Loucy (cell line): ENCODE measurements around the gene IL1R1.

Source experiments
- H2AFZ ChIP-seq: fragments of 200-600 bp; sonication (generic); 2 replicates; pipeline ENCODE4 v1.6.0; 2016; ENCODE audit warnings: antibody characterized with exemption, mild to moderate bottlenecking, low read length, moderate library complexity
- H3F3A ChIP-seq: fragments of 200-600 bp; 2 replicates; pipeline ENCODE4 v1.6.0; 2016; ENCODE audit warnings: antibody characterized with exemption, low read depth, mild to moderate bottlenecking
- H3K27me3 ChIP-seq: fragments of 200-600 bp; sonication (generic); 2 replicates; pipeline ENCODE4 v1.6.1; 2014; ENCODE audit warnings: low read length, mild to moderate bottlenecking; ENCODE audit not compliant: insufficient read depth, poor library complexity, severe bottlenecking
- H3K36me3 ChIP-seq: fragments of 200-600 bp; sonication (generic); 2 replicates; pipeline ENCODE4 v1.6.1; 2016; ENCODE audit warnings: low read length; ENCODE audit not compliant: insufficient read depth
- H3K4me1 ChIP-seq: fragments of 200-600 bp; sonication (generic); 2 replicates; pipeline ENCODE4 v1.5.1; 2014; ENCODE audit warnings: low read length, mild to moderate bottlenecking; ENCODE audit not compliant: insufficient read depth, poor library complexity, severe bottlenecking
- H3K4me2 ChIP-seq: fragments of 200-600 bp; sonication (generic); 2 replicates; pipeline ENCODE4 v1.6.0; 2014; ENCODE audit warnings: antibody characterized with exemption, low read length, low read depth, mild to moderate bottlenecking; ENCODE audit not compliant: poor library complexity, severe bottlenecking
- H3K4me3 ChIP-seq: fragments of 200-600 bp; sonication (generic); 2 replicates; pipeline ENCODE4 v1.5.1; 2014; ENCODE audit warnings: low read length, mild to moderate bottlenecking, mixed read lengths; ENCODE audit not compliant: poor library complexity, severe bottlenecking
- H3K79me2 ChIP-seq: fragments of 200-600 bp; sonication (generic); 2 replicates; pipeline ENCODE4 v1.6.1; 2014; ENCODE audit warnings: low read length; ENCODE audit not compliant: insufficient read depth
- H3K9ac ChIP-seq: fragments of 200-600 bp; sonication (generic); 2 replicates; pipeline ENCODE4 v1.6.0; 2014; ENCODE audit warnings: mild to moderate bottlenecking, low read depth, low read length, moderate library complexity; ENCODE audit not compliant: poor library complexity, severe bottlenecking
- H3K9me2 ChIP-seq: fragments of 200-600 bp; sonication (generic); replicated peaks from 2 replicates; pipeline ENCODE4 v1.6.1; 2016; ENCODE audit warnings: low read depth, low read length, mixed read lengths
- H3K9me3 ChIP-seq: fragments of 200-600 bp; sonication (generic); 2 replicates; pipeline ENCODE4 v1.6.1; 2014; ENCODE audit warnings: mild to moderate bottlenecking, antibody characterized with exemption, low read length, low read depth; ENCODE audit not compliant: insufficient read depth
- H4K20me1 ChIP-seq: fragments of 200-600 bp; sonication (generic); 2 replicates; pipeline ENCODE4 v1.6.0; 2014; ENCODE audit warnings: antibody characterized with exemption, low read length, mild to moderate bottlenecking; ENCODE audit not compliant: insufficient read depth, poor library complexity, severe bottlenecking
- EZH2phosphoT487 ChIP-seq: fragments of 200-600 bp; IDR thresholded peaks from 2 replicates; pipeline ENCODE4 v1.6.1; 2018; ENCODE audit warnings: antibody characterized with exemption, mild to moderate bottlenecking, moderate library complexity, borderline replicate concordance
- TF ChIP-seq, protein P1 (sequence below): fragments of 200-600 bp; sonication (generic); conservative IDR thresholded peaks from 2 replicates; pipeline ENCODE4 v1.5.1; 2014; ENCODE audit warnings: mild to moderate bottlenecking, antibody characterized with exemption, low read length

Gene IL1R1

DNA sequence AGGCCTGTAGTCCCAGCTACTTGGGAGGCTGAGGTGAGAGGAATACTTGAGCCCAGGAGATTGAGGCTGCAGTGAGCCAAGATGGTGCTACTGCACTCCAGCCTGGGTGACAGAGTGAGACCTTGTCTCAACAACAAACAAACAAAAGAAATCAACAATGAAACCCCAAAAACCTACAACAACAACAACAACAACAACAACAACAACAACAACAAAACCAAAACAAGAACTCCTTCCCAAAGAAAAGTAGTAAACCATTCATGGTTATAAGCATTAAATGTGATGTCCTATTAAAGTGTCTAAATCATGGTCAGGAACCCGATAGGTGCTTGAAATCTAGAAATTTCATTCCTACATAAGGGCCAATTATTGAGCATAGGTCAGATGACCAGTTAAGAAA lies 13.5 kb upstream of the IL1R1 start:
- Histone ChIP-seq H3K27me3 (no peaks in the 10 kb centered on the region), H3K4me1 (no peaks in the 10 kb centered on the region), H4K20me1 (no peaks in the 10 kb centered on the region), H3K79me2 (no peaks in the 10 kb centered on the region), H3K4me3 (no peak overlapping the region), H3F3A (no peaks in the 10 kb centered on the region), H3K9me3 (no peaks in the 10 kb centered on the region), H3K36me3 (no peaks in the 10 kb centered on the region), H3K9me2 (no peaks in the 10 kb centered on the region), H3K9ac (no peak overlapping the region), H2AFZ (no peak overlapping the region), H3K4me2 (no peak overlapping the region)
- TF ChIP-seq, protein P1, sequence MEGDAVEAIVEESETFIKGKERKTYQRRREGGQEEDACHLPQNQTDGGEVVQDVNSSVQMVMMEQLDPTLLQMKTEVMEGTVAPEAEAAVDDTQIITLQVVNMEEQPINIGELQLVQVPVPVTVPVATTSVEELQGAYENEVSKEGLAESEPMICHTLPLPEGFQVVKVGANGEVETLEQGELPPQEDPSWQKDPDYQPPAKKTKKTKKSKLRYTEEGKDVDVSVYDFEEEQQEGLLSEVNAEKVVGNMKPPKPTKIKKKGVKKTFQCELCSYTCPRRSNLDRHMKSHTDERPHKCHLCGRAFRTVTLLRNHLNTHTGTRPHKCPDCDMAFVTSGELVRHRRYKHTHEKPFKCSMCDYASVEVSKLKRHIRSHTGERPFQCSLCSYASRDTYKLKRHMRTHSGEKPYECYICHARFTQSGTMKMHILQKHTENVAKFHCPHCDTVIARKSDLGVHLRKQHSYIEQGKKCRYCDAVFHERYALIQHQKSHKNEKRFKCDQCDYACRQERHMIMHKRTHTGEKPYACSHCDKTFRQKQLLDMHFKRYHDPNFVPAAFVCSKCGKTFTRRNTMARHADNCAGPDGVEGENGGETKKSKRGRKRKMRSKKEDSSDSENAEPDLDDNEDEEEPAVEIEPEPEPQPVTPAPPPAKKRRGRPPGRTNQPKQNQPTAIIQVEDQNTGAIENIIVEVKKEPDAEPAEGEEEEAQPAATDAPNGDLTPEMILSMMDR = no peak
- TF ChIP-seq EZH2phosphoT487 = no peak

DNA sequence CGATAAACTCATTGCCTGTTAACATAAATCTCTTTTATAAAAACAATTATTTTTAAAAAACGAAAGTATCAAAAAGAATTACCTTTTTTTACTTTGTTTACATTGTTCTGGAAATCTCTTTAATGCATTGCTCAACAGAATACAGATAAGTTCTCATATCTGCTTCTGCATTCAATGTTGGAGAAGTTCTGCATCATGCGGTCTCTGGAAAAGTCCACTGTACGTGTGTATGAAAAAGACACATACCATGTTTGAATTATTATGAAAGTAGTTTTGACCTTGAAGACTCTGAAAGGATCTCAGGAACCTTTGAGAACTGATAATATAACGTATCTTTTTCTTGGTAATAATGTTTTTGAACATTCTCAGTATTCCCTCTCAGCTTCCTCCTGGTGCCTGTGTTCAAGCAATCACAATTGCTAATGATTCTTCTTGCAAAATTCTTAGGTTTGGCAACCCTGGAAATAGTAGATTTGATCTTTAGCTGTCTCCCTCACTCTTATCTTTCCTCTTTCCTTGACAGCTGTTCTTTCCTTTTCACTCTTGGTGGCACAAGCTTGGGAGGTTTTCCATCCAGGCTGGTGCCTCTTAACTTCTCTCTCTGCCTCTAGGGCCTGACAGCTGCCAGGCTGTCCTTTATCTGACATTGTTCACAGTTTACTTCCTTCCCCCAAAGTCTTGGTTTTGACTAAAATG lies 12.4 kb upstream of the IL1R1 start:
- H3K4me2 ChIP-seq = no peak overlapping the region
- H3K9me3 ChIP-seq = no peaks in the 10 kb centered on the region
- H3F3A ChIP-seq = no peaks in the 10 kb centered on the region
- no peaks in the 10 kb centered on the region for H3K4me1 ChIP-seq
- no peaks in the 10 kb centered on the region for H4K20me1 ChIP-seq
- no peak overlapping the region for H2AFZ ChIP-seq
- H3K4me3 ChIP-seq = no peak overlapping the region
- no peaks in the 10 kb centered on the region for H3K36me3 ChIP-seq
- H3K9ac ChIP-seq = no peak overlapping the region
- no peaks in the 10 kb centered on the region for H3K79me2 ChIP-seq
- no peaks in the 10 kb centered on the region for H3K27me3 ChIP-seq
- TF ChIP-seq, protein P1 = no peak
- H3K9me2 ChIP-seq = no peaks in the 10 kb centered on the region

DNA sequence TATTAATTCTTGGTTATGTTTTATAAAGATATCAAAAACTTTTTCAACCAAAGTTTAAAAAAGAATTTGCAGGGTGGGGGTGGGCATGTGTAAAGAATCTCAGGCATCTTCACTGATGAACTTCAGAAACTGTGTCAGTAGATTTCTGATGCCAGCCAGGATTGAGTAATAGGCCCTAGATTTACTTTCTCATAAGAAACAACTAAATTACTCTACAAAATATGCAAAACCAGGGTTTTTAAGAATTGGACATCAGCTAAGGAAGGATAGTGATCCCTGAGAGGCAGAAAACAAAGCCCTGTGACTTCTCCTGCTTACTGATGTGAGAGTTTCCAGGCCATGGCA lies 11.9 kb upstream of the IL1R1 start:
- H4K20me1 ChIP-seq = no peaks in the 10 kb centered on the region
- H2AFZ ChIP-seq = no peak overlapping the region
- H3K9me2 ChIP-seq = no peaks in the 10 kb centered on the region
- H3F3A ChIP-seq = no peaks in the 10 kb centered on the region
- H3K4me3 ChIP-seq = no peak overlapping the region
- H3K9me3 ChIP-seq = no peaks in the 10 kb centered on the region
- H3K9ac ChIP-seq = no peak overlapping the region
- no peaks in the 10 kb centered on the region for H3K79me2 ChIP-seq
- no peaks in the 10 kb centered on the region for H3K36me3 ChIP-seq
- no peak for TF ChIP-seq EZH2phosphoT487
- TF ChIP-seq, protein P1 = no peak
- no peak overlapping the region for H3K4me2 ChIP-seq
- H3K4me1 ChIP-seq = no peaks in the 10 kb centered on the region
- no peaks in the 10 kb centered on the region for H3K27me3 ChIP-seq
